ENCODE results near the gene GPSM1. TPM values are rescaled to one million over a fixed set of nuclear protein-coding genes. Genes with fewer than 3 reads are reported as not detected.

The GPSM1 gene
- total and polyA plus RNA-seq, 2 donors (not counting 1 experiment from before 2014, with no cell fraction given) = 2.4 to 6.3 TPM

DNA sequence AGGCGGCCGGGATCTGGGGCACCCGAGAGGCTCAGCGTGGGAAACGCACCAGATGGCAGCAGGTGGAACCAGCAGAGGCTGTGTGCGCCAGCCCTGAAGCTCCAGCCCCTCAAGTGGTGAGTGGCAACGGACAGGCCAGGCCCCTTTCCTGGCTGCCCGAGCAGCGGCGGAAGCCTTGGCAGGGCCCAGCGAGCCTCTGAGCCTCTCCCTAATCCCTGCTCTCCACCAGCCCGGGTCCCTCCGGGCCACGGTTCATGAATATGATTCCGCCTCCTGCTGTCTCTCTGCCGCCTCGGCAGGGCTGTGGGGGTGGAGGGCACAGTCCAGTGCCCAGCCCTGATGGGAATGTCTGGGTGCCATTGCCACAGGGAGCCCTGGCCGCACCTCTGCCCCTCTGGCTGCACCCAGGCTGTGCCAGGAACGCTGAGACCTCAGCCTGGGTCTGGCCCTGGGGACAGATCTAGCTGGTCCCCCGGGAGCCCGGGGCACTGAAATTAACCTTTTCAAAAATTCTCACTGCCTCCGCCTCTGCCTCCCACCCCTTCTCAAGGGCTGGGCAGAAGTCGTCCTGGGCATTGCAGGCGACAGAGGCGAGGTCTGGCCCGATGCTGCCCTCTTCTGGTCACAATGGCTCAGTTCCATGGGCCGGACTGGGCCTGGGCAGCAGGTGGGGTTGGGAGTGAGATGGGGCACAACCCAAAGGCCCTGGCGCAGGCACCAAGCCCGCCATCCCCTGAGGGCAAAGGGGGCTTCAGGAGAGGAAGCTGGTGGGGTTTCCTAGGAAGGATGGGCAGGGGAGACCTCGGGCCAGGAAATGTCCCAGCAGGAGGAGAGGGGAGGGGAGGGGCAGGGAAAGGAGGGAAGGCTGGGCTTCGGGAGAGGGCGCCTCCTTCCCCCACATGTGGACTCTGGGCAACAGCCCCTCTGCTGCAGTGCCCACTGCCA lies 43.8 kb upstream of the GPSM1 start:
- POLR2A ChIA-PET = interaction anchor here (0.6 to 1.4 kb wide), 4 partner anchors 16 to 113 kb away, joined by 3 to 5 read pairs (median 4); no protein-coding TSS in a partner anchor
- H2AFZ ChIP-seq (ENCODE audit: insufficient read depth, low read depth, low read length, poor library complexity, severe bottlenecking) = peak overlapping the region; percentile 70
- peak overlapping the region; percentile 94 for H3K4me3 Mint-ChIP-seq

More for the DNA sequence above, 43.8 kb upstream of the GPSM1 start:
- Histone ChIP-seq H3K4me3 (ENCODE audit: control extremely low read depth in 1 of 5, extremely low read depth in 1 of 5, insufficient read depth in 1 of 5, low read depth in 2 of 5, low read length in 4 of 5) (peak overlapping the region in 4 of 5 experiments; percentile 10 to 53 (median 39)), H3K27ac (ENCODE audit: low read length in 2 of 2) (peak overlapping the region in 1 of 2 donors; percentile 33), H4K20me1 (ENCODE audit: control insufficient read depth, insufficient read depth, low read length, poor library complexity, severe bottlenecking) (no peaks in the 10 kb centered on the region), H3K27me3 (replicated peaks in 1 of 4; ENCODE audit: control extremely low read depth in 1 of 4, control insufficient read depth in 3 of 4, insufficient read depth in 4 of 4, low read length in 3 of 4) (peaks cover 0 to 3% (median 0%) of the 10 kb centered on the region in 4 experiments), H3K36me3 (replicated peaks in 1 of 2; ENCODE audit: control extremely low read depth in 1 of 2, control insufficient read depth in 1 of 2, extremely low read depth in 1 of 2, insufficient read depth in 2 of 2, low read length in 1 of 2) (no peaks in the 10 kb centered on the region), H3K4me1 (ENCODE audit: control insufficient read depth in 2 of 2, insufficient read depth in 2 of 2, low read length in 2 of 2) (peaks cover 18 to 25% of the 10 kb centered on the region in 2 donors), H3K79me2 (ENCODE audit: control insufficient read depth, insufficient read depth, low read length) (no peaks in the 10 kb centered on the region), H3K9ac (ENCODE audit: low read length) (peak overlapping the region; percentile 58), H3K4me2 (replicated peaks; ENCODE audit: low read depth, low read length, poor library complexity, severe bottlenecking) (peak overlapping the region; percentile 88), H3K9me3 (ENCODE audit: control extremely low read depth in 1 of 3, control insufficient read depth in 2 of 3, insufficient read depth in 1 of 3, low read length in 2 of 3) (peaks cover 0 to 7% (median 0%) of the 10 kb centered on the region in 3 donors)
- ATAC-seq (ENCODE audit: low read depth) (peak; percentile 84), DNase-seq (peak; percentile 89)
- no peaks in the 10 kb centered on the region for H3K9me3 Mint-ChIP-seq (ENCODE audit: insufficient read depth)
- WGBS (ENCODE audit: insufficient coverage) = 12% methylated on average over 26 of the region's 32 CpGs
- peak overlapping the region; percentile 86 for H3K27ac Mint-ChIP-seq
- intact Hi-C loops (cut with micrococcal nuclease) = loop anchor here (1.0 kb wide), 8 partner anchors 16 to 316 kb away; partner anchors contain the start of gene SNAPC4
- H3K27me3 Mint-ChIP-seq = peaks cover 13% of the 10 kb centered on the region
- CTCF ChIA-PET = interaction anchor here (0.6 to 6.2 kb wide), 29 partner anchors 9 to 316 kb away, joined by 3 to 103 read pairs (median 4); partner anchors contain the start of gene DNLZ
- peaks cover 23% of the 10 kb centered on the region for H3K4me1 Mint-ChIP-seq
- no peak for TF ChIP-seq EZH2 (IDR thresholded peaks at IDR 0.05; ENCODE audit: borderline replicate concordance, insufficient read depth, low read depth, low read length, poor library complexity, severe bottlenecking)
- TF ChIP-seq, protein P1, sequence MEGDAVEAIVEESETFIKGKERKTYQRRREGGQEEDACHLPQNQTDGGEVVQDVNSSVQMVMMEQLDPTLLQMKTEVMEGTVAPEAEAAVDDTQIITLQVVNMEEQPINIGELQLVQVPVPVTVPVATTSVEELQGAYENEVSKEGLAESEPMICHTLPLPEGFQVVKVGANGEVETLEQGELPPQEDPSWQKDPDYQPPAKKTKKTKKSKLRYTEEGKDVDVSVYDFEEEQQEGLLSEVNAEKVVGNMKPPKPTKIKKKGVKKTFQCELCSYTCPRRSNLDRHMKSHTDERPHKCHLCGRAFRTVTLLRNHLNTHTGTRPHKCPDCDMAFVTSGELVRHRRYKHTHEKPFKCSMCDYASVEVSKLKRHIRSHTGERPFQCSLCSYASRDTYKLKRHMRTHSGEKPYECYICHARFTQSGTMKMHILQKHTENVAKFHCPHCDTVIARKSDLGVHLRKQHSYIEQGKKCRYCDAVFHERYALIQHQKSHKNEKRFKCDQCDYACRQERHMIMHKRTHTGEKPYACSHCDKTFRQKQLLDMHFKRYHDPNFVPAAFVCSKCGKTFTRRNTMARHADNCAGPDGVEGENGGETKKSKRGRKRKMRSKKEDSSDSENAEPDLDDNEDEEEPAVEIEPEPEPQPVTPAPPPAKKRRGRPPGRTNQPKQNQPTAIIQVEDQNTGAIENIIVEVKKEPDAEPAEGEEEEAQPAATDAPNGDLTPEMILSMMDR (IDR thresholded peaks at IDR 0.05) = peak; percentile 92

Measured in B cell (primary cell).